ENCODE data around the gene COMMD4. TPM values are rescaled to one million over a fixed set of nuclear protein-coding genes. Genes with fewer than 3 reads are reported as not detected.

COMMD4 gene
- total RNA-seq, 1 experiment from 2014 or later = 116 TPM

DNA sequence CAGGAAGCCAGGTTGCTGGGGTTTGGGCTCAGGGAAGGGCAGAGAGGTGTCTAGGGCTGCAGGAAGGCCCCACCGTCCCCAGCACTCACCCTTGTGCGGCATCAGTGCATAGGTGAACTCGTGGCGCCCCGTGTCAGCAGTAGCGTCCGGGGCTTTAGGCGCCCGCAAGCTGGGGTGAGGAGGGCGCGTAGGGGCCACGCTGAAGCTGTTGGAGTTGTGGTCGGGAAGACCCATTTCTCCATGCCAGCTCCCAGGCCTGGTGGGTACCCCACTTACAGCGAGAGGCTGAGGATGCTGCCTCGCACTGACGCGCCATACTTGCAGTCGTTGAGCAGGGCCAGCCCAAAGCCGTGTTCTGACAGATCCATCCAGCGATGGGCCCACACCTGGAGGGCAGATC is 20.7 kb downstream of the COMMD4 start:
- H3K4me1 ChIP-seq (ENCODE audit: insufficient read depth, low read length) = no peaks in the 10 kb centered on the region
- ATAC-seq = no peak
- ChIA-PET CTCF (no interaction called here), POLR2A (ENCODE audit: unreplicated experiment) (no interaction called here)
- H3F3A ChIP-seq (ENCODE audit: low read length, unreplicated experiment) = no peaks in the 10 kb centered on the region
- no peaks in the 10 kb centered on the region for H3K9me3 ChIP-seq (ENCODE audit: low read length)
- no TSS peak for BruUV-seq (replicated peaks)
- no peaks in the 10 kb centered on the region for H3K27me3 ChIP-seq (ENCODE audit: low read length)
- no peaks in the 10 kb centered on the region for H4K20me1 ChIP-seq (ENCODE audit: low read length)
- no peak overlapping the region for H2AFZ ChIP-seq (ENCODE audit: low read length)
- intact Hi-C loops (cut with micrococcal nuclease) = no loop called here
- H3K9ac ChIP-seq (ENCODE audit: low read length) = no peak overlapping the region
- H3K36me3 ChIP-seq (ENCODE audit: low read depth, low read length) = peaks cover 6% of the 10 kb centered on the region; the same call in 1 of the 2 replicates
- H3K27ac ChIP-seq (ENCODE audit: low read length) = no peak overlapping the region
- H3K4me2 ChIP-seq (ENCODE audit: low read length) = no peak overlapping the region
- DNase-seq = no peak
- H3K9me2 ChIP-seq (replicated peaks; ENCODE audit: low read length) = no peaks in the 10 kb centered on the region
- no peak overlapping the region for H3K4me3 ChIP-seq (ENCODE audit: low read length)
- TF ChIP-seq EZH2 (IDR thresholded peaks at IDR 0.05; ENCODE audit: low read length, unreplicated experiment) (no peak), CTCF (conservative IDR thresholded peaks at IDR 0.05; ENCODE audit: low read depth, low read length) (no peak), EZH2phosphoT487 (IDR thresholded peaks at IDR 0.05; ENCODE audit: borderline replicate concordance, low read length) (no peak)
- H3K79me2 ChIP-seq (ENCODE audit: low read length) = no peaks in the 10 kb centered on the region

GRCh38 chr15:75357976-75358673 is 22.3 kb downstream of the COMMD4 start:
- no peaks in the 10 kb centered on the region for H3K9me2 ChIP-seq (replicated peaks; ENCODE audit: low read length)
- BruUV-seq (replicated peaks) = no TSS peak
- CTCF ChIA-PET = no interaction called here
- H3K4me2 ChIP-seq (ENCODE audit: low read length) = no peak overlapping the region
- no peaks in the 10 kb centered on the region for H3K27me3 ChIP-seq (ENCODE audit: low read length)
- H3K79me2 ChIP-seq (ENCODE audit: low read length) = no peaks in the 10 kb centered on the region
- intact Hi-C loops (cut with micrococcal nuclease) = no loop called here
- H3K4me3 ChIP-seq (ENCODE audit: low read length) = no peak overlapping the region
- peaks cover 6% of the 10 kb centered on the region; the same call in 1 of the 2 replicates for H3K36me3 ChIP-seq (ENCODE audit: low read depth, low read length)
- DNase-seq (no peak), ATAC-seq (no peak)
- TF ChIP-seq CTCF (conservative IDR thresholded peaks at IDR 0.05; ENCODE audit: low read depth, low read length) (no peak), EZH2 (IDR thresholded peaks at IDR 0.05; ENCODE audit: low read length, unreplicated experiment) (no peak), EZH2phosphoT487 (IDR thresholded peaks at IDR 0.05; ENCODE audit: borderline replicate concordance, low read length) (no peak)
- no peak overlapping the region for H2AFZ ChIP-seq (ENCODE audit: low read length)
- H3K9ac ChIP-seq (ENCODE audit: low read length) = no peak overlapping the region
- H3K9me3 ChIP-seq (ENCODE audit: low read length) = no peaks in the 10 kb centered on the region
- H3K4me1 ChIP-seq (ENCODE audit: insufficient read depth, low read length) = no peaks in the 10 kb centered on the region
- H4K20me1 ChIP-seq (ENCODE audit: low read length) = no peaks in the 10 kb centered on the region
- no peaks in the 10 kb centered on the region for H3F3A ChIP-seq (ENCODE audit: low read length, unreplicated experiment)
- no peak overlapping the region for H3K27ac ChIP-seq (ENCODE audit: low read length)
- POLR2A ChIA-PET (ENCODE audit: unreplicated experiment) = no interaction called here

DNA sequence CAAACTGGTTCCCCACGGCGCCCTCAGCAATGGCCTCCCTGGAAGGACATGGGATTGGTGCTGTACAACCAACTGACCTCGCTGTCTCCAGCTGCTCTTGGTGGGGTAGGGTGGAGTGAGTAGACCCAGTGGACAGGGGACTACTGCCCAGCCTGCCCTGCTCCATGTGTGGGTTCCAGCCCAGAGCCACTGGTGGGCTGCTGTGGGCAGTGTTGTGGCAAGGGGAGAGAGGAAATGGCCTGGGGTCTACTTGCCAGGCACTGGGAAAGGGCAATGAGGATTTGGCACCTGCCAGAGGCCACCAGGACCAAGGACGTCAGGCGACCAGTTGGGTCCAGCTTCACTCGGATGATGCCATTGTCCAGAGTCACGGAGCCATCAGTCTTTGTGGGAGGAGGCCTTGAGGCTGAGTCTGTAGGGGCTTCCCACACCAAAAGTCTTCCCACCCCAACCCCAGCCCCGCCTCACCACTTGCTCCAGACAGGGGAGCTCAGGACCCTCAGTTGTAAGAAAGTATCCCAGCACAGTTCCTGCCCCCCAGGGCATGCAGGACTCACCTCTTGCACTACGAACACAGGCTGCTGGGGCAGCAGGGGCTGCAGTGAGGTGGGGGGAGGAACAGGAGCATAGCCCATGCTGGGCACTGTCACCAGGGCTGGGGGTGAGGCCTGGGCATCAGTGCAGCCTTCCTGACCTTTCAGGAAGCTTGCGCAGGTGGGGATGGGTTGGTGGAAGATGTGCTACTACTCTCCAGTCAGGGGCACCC is 23.1 kb downstream of the COMMD4 start:
- Histone ChIP-seq H3K27me3 (ENCODE audit: low read length) (no peaks in the 10 kb centered on the region), H3K9me3 (ENCODE audit: low read length) (no peaks in the 10 kb centered on the region), H3K4me2 (ENCODE audit: low read length) (no peak overlapping the region), H3F3A (ENCODE audit: low read length, unreplicated experiment) (no peaks in the 10 kb centered on the region), H3K9ac (ENCODE audit: low read length) (no peak overlapping the region), H3K27ac (ENCODE audit: low read length) (no peak overlapping the region), H3K4me1 (ENCODE audit: insufficient read depth, low read length) (no peaks in the 10 kb centered on the region), H3K9me2 (replicated peaks; ENCODE audit: low read length) (no peaks in the 10 kb centered on the region), H3K36me3 (ENCODE audit: low read depth, low read length) (peaks cover 6% of the 10 kb centered on the region; the same call in 1 of the 2 replicates), H2AFZ (ENCODE audit: low read length) (no peak overlapping the region), H3K79me2 (ENCODE audit: low read length) (no peaks in the 10 kb centered on the region), H3K4me3 (ENCODE audit: low read length) (no peak overlapping the region), H4K20me1 (ENCODE audit: low read length) (no peaks in the 10 kb centered on the region)
- intact Hi-C loops (cut with micrococcal nuclease) = no loop called here
- no TSS peak for BruUV-seq (replicated peaks)
- ChIA-PET CTCF (no interaction called here), POLR2A (ENCODE audit: unreplicated experiment) (no interaction called here)
- ATAC-seq (no peak), DNase-seq (no peak)
- no peak for TF ChIP-seq EZH2 (IDR thresholded peaks at IDR 0.05; ENCODE audit: low read length, unreplicated experiment)
- TF ChIP-seq CTCF (conservative IDR thresholded peaks at IDR 0.05; ENCODE audit: low read depth, low read length) = no peak
- TF ChIP-seq EZH2phosphoT487 (IDR thresholded peaks at IDR 0.05; ENCODE audit: borderline replicate concordance, low read length) = no peak

Measured in PC-3 (cell line).